Progenitor cell of endocrine pancreas (in vitro differentiated cells): Measurements from ENCODE around the gene USP40. TPM values are rescaled to one million over a fixed set of nuclear protein-coding genes. Genes with fewer than 3 reads are reported as not detected.
A peak's percentile ranks its signal among the peaks of the same experiment; 100 is the strongest.

Experiments
- DNase-seq: peaks from one replicate; pipeline ENCODE4 v3.0.0; 2021; ENCODE audit warnings: low spot score; ENCODE audit not compliant: unreplicated experiment
- H3K27ac Mint-ChIP-seq: 2 replicates; pipeline ENCODE4 v1.8.0; 2021; ENCODE audit warnings: mild to moderate bottlenecking, moderate library complexity, mixed read lengths
- H3K27me3 Mint-ChIP-seq: 2 replicates; pipeline ENCODE4 v1.8.0; 2021; ENCODE audit warnings: mixed read lengths
- H3K36me3 Mint-ChIP-seq: 2 replicates; pipeline ENCODE4 v1.8.0; 2022; ENCODE audit warnings: mixed read lengths; ENCODE audit not compliant: insufficient read depth
- H3K4me1 Mint-ChIP-seq: 2 replicates; pipeline ENCODE4 v1.8.0; 2021; ENCODE audit warnings: low read depth, mixed read lengths
- H3K4me3 Mint-ChIP-seq: 2 replicates; pipeline ENCODE4 v1.8.0; 2021; ENCODE audit warnings: low read depth, mild to moderate bottlenecking, moderate library complexity, mixed read lengths
- H3K9me3 Mint-ChIP-seq: 2 replicates; pipeline ENCODE4 v1.8.0; 2021; ENCODE audit warnings: low read depth, mixed read lengths
- long read RNA-seq: library from polyadenylated mRNA; unstranded; transcript quantifications from one replicate; pipeline ENCODE4 v2.0.0, GENCODE V29; 2020
- total RNA-seq: library from RNA; stranded (reverse); gene quantifications from 2 replicates; pipeline ENCODE4 v1.2.1, GENCODE V29; 2021
- TF ChIP-seq, protein P1 (sequence below): fragments of 200-600 bp; sonication (generic); IDR thresholded peaks from one replicate; pipeline ENCODE4 v1.5.0; 2021; ENCODE audit warnings: antibody characterized with exemption, mild to moderate bottlenecking; ENCODE audit not compliant: unreplicated experiment

USP40 gene, protein sequence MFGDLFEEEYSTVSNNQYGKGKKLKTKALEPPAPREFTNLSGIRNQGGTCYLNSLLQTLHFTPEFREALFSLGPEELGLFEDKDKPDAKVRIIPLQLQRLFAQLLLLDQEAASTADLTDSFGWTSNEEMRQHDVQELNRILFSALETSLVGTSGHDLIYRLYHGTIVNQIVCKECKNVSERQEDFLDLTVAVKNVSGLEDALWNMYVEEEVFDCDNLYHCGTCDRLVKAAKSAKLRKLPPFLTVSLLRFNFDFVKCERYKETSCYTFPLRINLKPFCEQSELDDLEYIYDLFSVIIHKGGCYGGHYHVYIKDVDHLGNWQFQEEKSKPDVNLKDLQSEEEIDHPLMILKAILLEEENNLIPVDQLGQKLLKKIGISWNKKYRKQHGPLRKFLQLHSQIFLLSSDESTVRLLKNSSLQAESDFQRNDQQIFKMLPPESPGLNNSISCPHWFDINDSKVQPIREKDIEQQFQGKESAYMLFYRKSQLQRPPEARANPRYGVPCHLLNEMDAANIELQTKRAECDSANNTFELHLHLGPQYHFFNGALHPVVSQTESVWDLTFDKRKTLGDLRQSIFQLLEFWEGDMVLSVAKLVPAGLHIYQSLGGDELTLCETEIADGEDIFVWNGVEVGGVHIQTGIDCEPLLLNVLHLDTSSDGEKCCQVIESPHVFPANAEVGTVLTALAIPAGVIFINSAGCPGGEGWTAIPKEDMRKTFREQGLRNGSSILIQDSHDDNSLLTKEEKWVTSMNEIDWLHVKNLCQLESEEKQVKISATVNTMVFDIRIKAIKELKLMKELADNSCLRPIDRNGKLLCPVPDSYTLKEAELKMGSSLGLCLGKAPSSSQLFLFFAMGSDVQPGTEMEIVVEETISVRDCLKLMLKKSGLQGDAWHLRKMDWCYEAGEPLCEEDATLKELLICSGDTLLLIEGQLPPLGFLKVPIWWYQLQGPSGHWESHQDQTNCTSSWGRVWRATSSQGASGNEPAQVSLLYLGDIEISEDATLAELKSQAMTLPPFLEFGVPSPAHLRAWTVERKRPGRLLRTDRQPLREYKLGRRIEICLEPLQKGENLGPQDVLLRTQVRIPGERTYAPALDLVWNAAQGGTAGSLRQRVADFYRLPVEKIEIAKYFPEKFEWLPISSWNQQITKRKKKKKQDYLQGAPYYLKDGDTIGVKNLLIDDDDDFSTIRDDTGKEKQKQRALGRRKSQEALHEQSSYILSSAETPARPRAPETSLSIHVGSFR
- 36.9 and 38.3 TPM in 2 replicates for total RNA-seq
- long read RNA-seq, partial matches to known transcripts = 26 of 62 reads
- long read RNA-seq, other reads (novel, unspliced or antisense) = 35 of 62 reads

DNA sequence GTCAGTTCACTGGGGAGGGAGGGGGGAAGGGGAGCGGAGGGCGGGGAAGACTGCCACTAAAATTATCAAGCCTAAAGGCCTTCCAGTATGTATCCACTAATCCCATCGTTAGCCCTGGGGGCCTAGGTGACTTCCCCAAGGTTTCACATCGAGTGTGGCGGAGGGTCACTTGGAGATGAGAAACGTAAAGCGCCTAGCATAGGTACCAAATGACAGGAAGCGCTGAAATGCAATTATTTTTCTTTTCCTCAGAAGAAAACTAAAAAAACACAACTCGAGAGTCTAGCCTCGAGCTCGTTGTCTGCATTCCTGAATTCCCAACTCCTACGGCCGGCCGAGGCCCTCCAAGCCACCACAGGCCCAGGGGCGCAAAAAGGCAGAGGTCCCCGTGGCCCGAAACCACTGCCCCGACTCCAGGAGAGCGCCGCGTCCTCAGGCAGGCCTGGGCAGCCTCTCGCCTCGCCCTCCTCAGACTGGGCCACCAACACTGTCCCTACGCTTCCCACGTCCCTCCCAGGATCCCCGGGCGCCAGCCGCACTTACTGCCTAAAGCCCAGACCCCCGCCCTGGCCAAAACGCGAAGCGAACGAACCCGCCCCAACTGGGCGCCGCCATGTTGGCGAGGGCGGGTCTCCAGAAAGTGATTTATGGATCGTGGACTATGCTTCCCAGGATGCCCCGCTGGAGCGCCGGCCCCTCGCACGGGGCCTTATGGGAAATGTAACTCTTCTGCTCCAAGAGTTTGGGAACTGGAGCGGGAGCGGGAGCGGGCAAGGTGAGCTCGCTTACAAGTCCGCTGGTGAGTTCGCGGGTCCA is at the start of gene USP40:
Gene USP40 (minus strand): TSS at position 642 of the 816 bp plus-strand sequence. CDS start 1,228 bp downstream, outside the sequence.
- H3K36me3 Mint-ChIP-seq = peaks cover 1% of the 10 kb centered on the region
- H3K4me3 Mint-ChIP-seq = peak within 1 kb of the TSS; percentile 98
- no peaks in the 10 kb centered on the region for H3K9me3 Mint-ChIP-seq
- H3K27me3 Mint-ChIP-seq = peaks cover 12% of the 10 kb centered on the region
- DNase-seq = peak; percentile 79
- peaks cover 5% of the 10 kb centered on the region for H3K4me1 Mint-ChIP-seq
- peak within 1 kb of the TSS; percentile 100 for H3K27ac Mint-ChIP-seq
- TF ChIP-seq, protein P1, sequence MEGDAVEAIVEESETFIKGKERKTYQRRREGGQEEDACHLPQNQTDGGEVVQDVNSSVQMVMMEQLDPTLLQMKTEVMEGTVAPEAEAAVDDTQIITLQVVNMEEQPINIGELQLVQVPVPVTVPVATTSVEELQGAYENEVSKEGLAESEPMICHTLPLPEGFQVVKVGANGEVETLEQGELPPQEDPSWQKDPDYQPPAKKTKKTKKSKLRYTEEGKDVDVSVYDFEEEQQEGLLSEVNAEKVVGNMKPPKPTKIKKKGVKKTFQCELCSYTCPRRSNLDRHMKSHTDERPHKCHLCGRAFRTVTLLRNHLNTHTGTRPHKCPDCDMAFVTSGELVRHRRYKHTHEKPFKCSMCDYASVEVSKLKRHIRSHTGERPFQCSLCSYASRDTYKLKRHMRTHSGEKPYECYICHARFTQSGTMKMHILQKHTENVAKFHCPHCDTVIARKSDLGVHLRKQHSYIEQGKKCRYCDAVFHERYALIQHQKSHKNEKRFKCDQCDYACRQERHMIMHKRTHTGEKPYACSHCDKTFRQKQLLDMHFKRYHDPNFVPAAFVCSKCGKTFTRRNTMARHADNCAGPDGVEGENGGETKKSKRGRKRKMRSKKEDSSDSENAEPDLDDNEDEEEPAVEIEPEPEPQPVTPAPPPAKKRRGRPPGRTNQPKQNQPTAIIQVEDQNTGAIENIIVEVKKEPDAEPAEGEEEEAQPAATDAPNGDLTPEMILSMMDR = no peak

DNA sequence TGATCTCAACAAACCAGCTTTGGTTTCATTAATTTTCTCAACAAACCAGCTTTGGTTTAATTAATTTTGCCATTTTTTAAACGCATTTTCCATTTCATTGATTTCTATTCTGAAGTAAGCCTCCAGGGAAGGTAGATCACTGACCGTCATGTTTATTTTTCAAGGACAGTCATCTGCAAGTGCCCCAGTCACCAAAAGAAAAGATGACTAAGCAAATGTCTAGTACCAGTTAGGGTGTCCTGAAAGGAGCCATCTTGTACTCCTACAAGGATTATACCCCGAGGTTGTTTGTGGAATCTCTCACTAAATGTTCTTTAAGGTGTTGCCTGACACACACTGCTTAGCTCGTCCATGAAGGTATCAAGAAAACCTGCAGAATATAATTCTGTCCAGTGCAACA is 44.7 kb upstream of the USP40 start:
- DNase-seq = no peak
- H3K36me3 Mint-ChIP-seq = no peaks in the 10 kb centered on the region
- H3K9me3 Mint-ChIP-seq = peaks cover 45% of the 10 kb centered on the region
- H3K27me3 Mint-ChIP-seq = peaks cover 12% of the 10 kb centered on the region
- no peak overlapping the region for H3K27ac Mint-ChIP-seq
- TF ChIP-seq, protein P1 = no peak
- H3K4me1 Mint-ChIP-seq = no peaks in the 10 kb centered on the region
- no peak overlapping the region for H3K4me3 Mint-ChIP-seq

DNA sequence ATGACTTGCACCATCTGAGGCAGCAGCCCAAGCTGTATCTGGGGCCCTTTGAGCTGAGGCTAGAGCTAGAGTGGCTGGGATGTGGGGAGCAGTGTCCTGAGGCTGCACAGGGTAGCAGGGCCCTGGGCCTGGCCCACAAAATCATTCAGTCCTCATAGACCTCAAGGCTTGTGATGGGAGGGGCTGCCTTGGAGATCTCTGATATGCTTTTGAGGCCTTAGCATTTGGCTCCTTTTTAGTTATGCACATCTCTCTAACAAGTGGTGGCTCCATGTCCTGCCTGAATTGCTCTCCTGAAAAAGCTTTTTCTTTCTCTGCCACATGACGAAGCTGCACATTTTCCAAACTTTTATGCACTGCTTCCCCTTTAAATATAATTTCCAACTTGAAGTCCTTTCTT is 39.1 kb upstream of the USP40 start:
- DNase-seq = no peak
- Mint-ChIP-seq H3K4me3 (no peak overlapping the region), H3K4me1 (no peaks in the 10 kb centered on the region), H3K27ac (no peak overlapping the region), H3K9me3 (peaks cover 13% of the 10 kb centered on the region), H3K36me3 (no peaks in the 10 kb centered on the region), H3K27me3 (no peaks in the 10 kb centered on the region)
- TF ChIP-seq, protein P1 = no peak

DNA sequence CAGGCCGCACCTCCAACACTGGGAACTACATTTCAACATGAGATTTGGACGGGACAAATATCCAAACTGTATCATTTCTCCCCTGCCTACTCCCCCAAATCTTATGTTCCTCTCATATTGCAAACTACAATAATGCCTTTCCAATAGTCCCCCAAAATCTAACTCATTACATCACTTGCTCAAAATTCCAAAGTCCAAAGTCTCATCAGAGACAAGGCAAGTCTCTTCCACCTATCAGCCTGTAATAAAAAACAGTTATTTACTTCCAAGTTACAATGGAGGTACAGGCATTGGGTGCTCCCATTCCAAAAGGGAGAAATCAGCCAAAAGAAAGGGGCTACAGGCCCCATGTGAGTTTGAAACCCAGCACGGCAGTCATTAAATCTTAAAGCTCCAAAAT is 38.2 kb upstream of the USP40 start:
- Mint-ChIP-seq H3K4me1 (no peaks in the 10 kb centered on the region), H3K36me3 (no peaks in the 10 kb centered on the region), H3K27me3 (peaks cover 5% of the 10 kb centered on the region), H3K27ac (no peak overlapping the region), H3K4me3 (no peak overlapping the region), H3K9me3 (peaks cover 9% of the 10 kb centered on the region)
- TF ChIP-seq, protein P1 = no peak
- DNase-seq = no peak
